ENCODE results near the gene MMP26. TPM values are rescaled to one million over a fixed set of nuclear protein-coding genes. Genes with fewer than 3 reads are reported as not detected.

Gene MMP26
- total RNA-seq = not detected in 2 replicates

- no peaks in the 10 kb centered on the region for H3K79me2 ChIP-seq (ENCODE audit: insufficient read depth, low read length)
- TF ChIP-seq CTCF (IDR thresholded peaks at IDR 0.05; ENCODE audit: extremely low read depth, low read depth, low read length) = no peak
- H3K27ac ChIP-seq (ENCODE audit: low read depth, low read length) = no peak within 1 kb of the TSS
- no peaks in the 10 kb centered on the region for H3K27me3 ChIP-seq (ENCODE audit: insufficient read depth, low read length)
- no peaks in the 10 kb centered on the region for H3K4me1 ChIP-seq (ENCODE audit: insufficient read depth, low read length)
- H3K9me3 ChIP-seq (ENCODE audit: low read depth, low read length) = no peaks in the 10 kb centered on the region
- no peak within 1 kb of the TSS for H2AFZ ChIP-seq (ENCODE audit: low read length)
- no peaks in the 10 kb centered on the region for H4K20me1 ChIP-seq (ENCODE audit: insufficient read depth, low read length)
- no peak within 1 kb of the TSS for H3K4me3 ChIP-seq (ENCODE audit: insufficient read depth, low read length)
- DNase-seq (ENCODE audit: insufficient read length, low spot score, missing footprints) = no peak
- no peak within 1 kb of the TSS for H3K4me2 ChIP-seq (ENCODE audit: insufficient read depth, low read length)
- no peaks in the 10 kb centered on the region for H3K36me3 ChIP-seq (ENCODE audit: insufficient read depth, low read length)
Measured at GRCh38 chr11:4704054-4704789, at the start of gene MMP26. TSS of gene MMP26 (plus strand) at chr11:4704784.

GRCh38 chr11:4658629-4659445 lies 45.7 kb upstream of the MMP26 start:
- H4K20me1 ChIP-seq (ENCODE audit: insufficient read depth, low read length) = no peaks in the 10 kb centered on the region
- H3K4me3 ChIP-seq (ENCODE audit: insufficient read depth, low read length) = no peak overlapping the region
- H3K27me3 ChIP-seq (ENCODE audit: insufficient read depth, low read length) = no peaks in the 10 kb centered on the region
- no peaks in the 10 kb centered on the region for H3K9me3 ChIP-seq (ENCODE audit: low read depth, low read length)
- no peak for TF ChIP-seq CTCF (IDR thresholded peaks at IDR 0.05; ENCODE audit: extremely low read depth, low read depth, low read length)
- no peaks in the 10 kb centered on the region for H3K4me1 ChIP-seq (ENCODE audit: insufficient read depth, low read length)
- no peaks in the 10 kb centered on the region for H3K36me3 ChIP-seq (ENCODE audit: insufficient read depth, low read length)
- H3K27ac ChIP-seq (ENCODE audit: low read depth, low read length) = no peak overlapping the region
- no peaks in the 10 kb centered on the region for H3K79me2 ChIP-seq (ENCODE audit: insufficient read depth, low read length)
- no peak for DNase-seq (ENCODE audit: insufficient read length, low spot score, missing footprints)
- no peak overlapping the region for H2AFZ ChIP-seq (ENCODE audit: low read length)
- no peak overlapping the region for H3K4me2 ChIP-seq (ENCODE audit: insufficient read depth, low read length)

- Histone ChIP-seq H2AFZ (ENCODE audit: low read length) (no peak overlapping the region), H3K4me1 (ENCODE audit: insufficient read depth, low read length) (no peaks in the 10 kb centered on the region), H3K27me3 (ENCODE audit: insufficient read depth, low read length) (no peaks in the 10 kb centered on the region), H3K4me3 (ENCODE audit: insufficient read depth, low read length) (no peak overlapping the region), H3K4me2 (ENCODE audit: insufficient read depth, low read length) (no peak overlapping the region), H3K9me3 (ENCODE audit: low read depth, low read length) (no peaks in the 10 kb centered on the region), H3K79me2 (ENCODE audit: insufficient read depth, low read length) (no peaks in the 10 kb centered on the region), H3K27ac (ENCODE audit: low read depth, low read length) (no peak overlapping the region), H4K20me1 (ENCODE audit: insufficient read depth, low read length) (no peaks in the 10 kb centered on the region), H3K36me3 (ENCODE audit: insufficient read depth, low read length) (no peaks in the 10 kb centered on the region)
- DNase-seq (ENCODE audit: insufficient read length, low spot score, missing footprints) = no peak
- no peak for TF ChIP-seq CTCF (IDR thresholded peaks at IDR 0.05; ENCODE audit: extremely low read depth, low read depth, low read length)
Measured at GRCh38 chr11:4662876-4663275, 41.7 kb upstream of the MMP26 start.

- H2AFZ ChIP-seq (ENCODE audit: low read length) = no peak overlapping the region
- H3K4me1 ChIP-seq (ENCODE audit: insufficient read depth, low read length) = no peaks in the 10 kb centered on the region
- no peaks in the 10 kb centered on the region for H3K9me3 ChIP-seq (ENCODE audit: low read depth, low read length)
- DNase-seq (ENCODE audit: insufficient read length, low spot score, missing footprints) = no peak
- no peaks in the 10 kb centered on the region for H3K36me3 ChIP-seq (ENCODE audit: insufficient read depth, low read length)
- no peak overlapping the region for H3K4me2 ChIP-seq (ENCODE audit: insufficient read depth, low read length)
- no peak for TF ChIP-seq CTCF (IDR thresholded peaks at IDR 0.05; ENCODE audit: extremely low read depth, low read depth, low read length)
- no peak overlapping the region for H3K27ac ChIP-seq (ENCODE audit: low read depth, low read length)
- H4K20me1 ChIP-seq (ENCODE audit: insufficient read depth, low read length) = no peaks in the 10 kb centered on the region
- H3K4me3 ChIP-seq (ENCODE audit: insufficient read depth, low read length) = no peak overlapping the region
- H3K79me2 ChIP-seq (ENCODE audit: insufficient read depth, low read length) = no peaks in the 10 kb centered on the region
- no peaks in the 10 kb centered on the region for H3K27me3 ChIP-seq (ENCODE audit: insufficient read depth, low read length)
Measured at GRCh38 chr11:4664183-4664582, 40.4 kb upstream of the MMP26 start.

Data from osteoblast (primary cell).